Liver (tissue), 3 donors: Measurements from ENCODE around the gene DNAJB1.

Source experiments
- CTCF ChIP-seq: fragments of 150-350 bp; IDR thresholded peaks from 2 replicates; pipeline ENCODE4 v1.5.1; 2017; ENCODE audit warnings: improper control_type of control experiment, low read depth, low read length; ENCODE audit not compliant: missing input control
- JUND ChIP-seq, 2 donors: IDR thresholded peaks; 2 replicates each; pipeline ENCODE4 v1.6.1; 2016; ENCODE audit warnings: antibody characterized with exemption in 2 of 2
- MAX ChIP-seq: IDR thresholded peaks from 2 replicates; pipeline ENCODE4 v1.6.1; 2016; ENCODE audit warnings: antibody characterized with exemption
- REST ChIP-seq: IDR thresholded peaks from 2 replicates; pipeline ENCODE4 v1.6.1; 2016; ENCODE audit warnings: antibody characterized with exemption, mild to moderate bottlenecking
- YY1 ChIP-seq: IDR thresholded peaks from 2 replicates; pipeline ENCODE4 v1.6.1; 2016; ENCODE audit warnings: antibody characterized with exemption, mild to moderate bottlenecking
- donor health status: healthy.
- donor health status: healthy.

GRCh38 chr19:14473073-14473977 lies 44.9 kb downstream of the DNAJB1 start:
- TF ChIP-seq MAX, result no peak
- no peak for TF ChIP-seq JUND (IDR thresholded peaks at IDR 0.05)
- TF ChIP-seq REST, result no peak
- TF ChIP-seq CTCF, result no peak
- TF ChIP-seq YY1, result no peak
